PC-9 (cell line): Measurements from ENCODE around the gene PDE11A. TPM values are rescaled to one million over a fixed set of nuclear protein-coding genes. Genes with fewer than 3 reads are reported as not detected.

Experiments used
- BruUV-seq: library from RNA; stranded (reverse); fragments of 400-500 nt; replicated peaks from 2 replicates; lab custom pipeline; 2021; lab: Mats Ljungman, UMichigan
- CTCF ChIA-PET: fragments of 300-600 bp; sonication (Branson Sonifier 250); formaldehyde crosslinking; loops from one replicate; lab custom pipeline; 2022; ENCODE audit warnings: antibody characterized with exemption; lab: Charles Lee
- POLR2A ChIA-PET: fragments of 300-600 bp; sonication (Branson Sonifier 250); formaldehyde crosslinking; loops from one replicate; lab custom pipeline; 2022; ENCODE audit warnings: antibody characterized with exemption; ENCODE audit not compliant: unreplicated experiment; lab: Charles Lee
- DNase-seq, 2 experiments: peaks; one replicate each; pipeline versions ENCODE4 v3.0.0 to v3.0.0-alpha.2; 2015 to 2022; ENCODE audit warnings: mixed read lengths in 1 of 2
- H2AFZ ChIP-seq: fragments of 200-600 bp; sonication (generic); 2 replicates; pipeline ENCODE4 v1.8.1; 2017; ENCODE audit warnings: antibody characterized with exemption
- H3F3A ChIP-seq: fragments of 200-600 bp; sonication (generic); 2 replicates; pipeline ENCODE4 v1.8.1; 2017; ENCODE audit warnings: antibody characterized with exemption, mild to moderate bottlenecking, low read depth; ENCODE audit not compliant: insufficient read depth
- H3K27ac ChIP-seq: fragments of 200-600 bp; sonication (generic); 2 replicates; pipeline ENCODE4 v1.6.1; 2016; ENCODE audit warnings: mixed run types
- H3K27me3 ChIP-seq: fragments of 200-600 bp; sonication (generic); 2 replicates; pipeline ENCODE4 v1.6.1; 2016; ENCODE audit warnings: low read depth, mixed run types; ENCODE audit not compliant: insufficient read depth
- H3K36me3 ChIP-seq: fragments of 200-600 bp; sonication (generic); 2 replicates; pipeline ENCODE4 v1.6.1; 2016; ENCODE audit warnings: low read depth, mixed run types
- H3K4me1 ChIP-seq: fragments of 200-600 bp; sonication (generic); replicated peaks from 2 replicates; pipeline ENCODE4 v1.6.1; 2016; ENCODE audit warnings: mixed run types; ENCODE audit not compliant: insufficient read depth
- H3K4me2 ChIP-seq: fragments of 200-600 bp; sonication (generic); 2 replicates; pipeline ENCODE4 v1.6.1; 2017; ENCODE audit warnings: mixed run types
- H3K4me3 ChIP-seq: fragments of 200-600 bp; sonication (generic); 2 replicates; pipeline ENCODE4 v1.6.1; 2016; ENCODE audit warnings: mixed run types
- H3K79me2 ChIP-seq: fragments of 200-600 bp; sonication (generic); 2 replicates; pipeline ENCODE4 v1.6.1; 2017; ENCODE audit warnings: low read depth, mixed run types
- H3K9me2 ChIP-seq: fragments of 200-600 bp; sonication (generic); 2 replicates; pipeline ENCODE4 v1.8.1; 2017; ENCODE audit warnings: mild to moderate bottlenecking; ENCODE audit not compliant: insufficient read depth
- H3K9me3 ChIP-seq: fragments of 200-600 bp; sonication (generic); 2 replicates; pipeline ENCODE4 v1.8.1; 2016; ENCODE audit warnings: low read depth; ENCODE audit not compliant: insufficient read depth
- H4K20me1 ChIP-seq: fragments of 200-600 bp; sonication (generic); 2 replicates; pipeline ENCODE4 v1.8.1; 2017; ENCODE audit not compliant: insufficient read depth
- CTCF ChIP-seq: fragments of 200-600 bp; sonication (generic); conservative IDR thresholded peaks from 2 replicates; pipeline ENCODE4 v1.6.1; 2017; ENCODE audit warnings: mixed run types, antibody characterized with exemption, mild to moderate bottlenecking, moderate library complexity
- EZH2 ChIP-seq: fragments of 200-600 bp; sonication (generic); IDR thresholded peaks from 2 replicates; pipeline ENCODE4 v1.8.0; 2017; ENCODE audit warnings: antibody characterized with exemption, low read depth
- intact Hi-C: fragments of 100-400 bp; cut with micrococcal nuclease; formaldehyde crosslinking; loops from one replicate; pipeline ENCODE4 v1.10.0; 2022; ENCODE audit not compliant: unreplicated experiment
- total RNA-seq: library from RNA; stranded (reverse); gene quantifications from 2 replicates; pipeline ENCODE4 v1.2.3, GENCODE V29; 2021

Gene PDE11A
- total RNA-seq, 1 experiment from 2014 or later: 1.4 TPM

GRCh38 chr2:177767768-177768167, 304.8 kb downstream of the PDE11A start:
- Histone ChIP-seq H3F3A (no peaks in the 10 kb centered on the region), H3K4me2 (no peak overlapping the region), H3K36me3 (no peaks in the 10 kb centered on the region), H3K27me3 (no peaks in the 10 kb centered on the region), H3K4me3 (no peak overlapping the region), H3K9me3 (no peaks in the 10 kb centered on the region), H3K79me2 (no peaks in the 10 kb centered on the region), H2AFZ (no peak overlapping the region), H4K20me1 (no peaks in the 10 kb centered on the region), H3K4me1 (no peaks in the 10 kb centered on the region), H3K27ac (no peak overlapping the region), H3K9me2 (no peaks in the 10 kb centered on the region; the same call in 1 of the 2 replicates)
- CTCF ChIA-PET: interaction anchor here (0.9 kb wide), 1 partner anchor 665 kb away, joined by 3 read pairs; no protein-coding TSS in a partner anchor
- no TSS peak for BruUV-seq
- no peak for DNase-seq
- intact Hi-C loops: no loop called here
- TF ChIP-seq CTCF (no peak), EZH2 (no peak)
- POLR2A ChIA-PET: no interaction called here

- Histone ChIP-seq H3F3A (no peaks in the 10 kb centered on the region), H3K4me2 (no peak overlapping the region), H3K27ac (no peak overlapping the region), H3K36me3 (no peaks in the 10 kb centered on the region), H3K9me3 (no peaks in the 10 kb centered on the region), H4K20me1 (no peaks in the 10 kb centered on the region), H3K79me2 (no peaks in the 10 kb centered on the region), H3K27me3 (no peaks in the 10 kb centered on the region), H3K9me2 (no peaks in the 10 kb centered on the region), H2AFZ (no peak overlapping the region), H3K4me1 (no peaks in the 10 kb centered on the region), H3K4me3 (no peak overlapping the region)
- no TSS peak for BruUV-seq
- TF ChIP-seq EZH2: no peak
- ChIA-PET POLR2A (no interaction called here), CTCF (no interaction called here)
- no peak for DNase-seq
- intact Hi-C loops: no loop called here
Measured at GRCh38 chr2:177765698-177766097, 306.9 kb downstream of the PDE11A start.

- CTCF ChIA-PET: interaction anchor here (0.6 to 0.9 kb wide), 4 partner anchors 69 to 600 kb away, joined by 3 to 6 read pairs (median 4); no protein-coding TSS in a partner anchor
- peak in 1 of 2 experiments; percentile 70 for DNase-seq
- Histone ChIP-seq H3K4me2 (no peak overlapping the region), H3K79me2 (no peaks in the 10 kb centered on the region), H3K4me1 (no peaks in the 10 kb centered on the region), H3F3A (no peaks in the 10 kb centered on the region), H3K27ac (no peak overlapping the region), H3K4me3 (no peak overlapping the region), H3K9me3 (no peaks in the 10 kb centered on the region), H3K9me2 (no peaks in the 10 kb centered on the region), H3K27me3 (no peaks in the 10 kb centered on the region), H3K36me3 (no peaks in the 10 kb centered on the region), H4K20me1 (no peaks in the 10 kb centered on the region), H2AFZ (peak overlapping the region; percentile 3; the same call in 1 of the 2 replicates)
- no peak for TF ChIP-seq EZH2
- peak; percentile 93 for TF ChIP-seq CTCF
- POLR2A ChIA-PET: no interaction called here
- intact Hi-C loops: no loop called here
- BruUV-seq: no TSS peak
Measured at GRCh38 chr2:177763531-177764265, 308.9 kb downstream of the PDE11A start.
